Testis (tissue), 2 donors: Measurements from ENCODE around the gene CD27.

Experiments used
- POLR2A ChIP-seq: fragments of 450-650 bp; IDR thresholded peaks from one replicate; pipeline ENCODE4 v1.6.1; 2017; ENCODE audit warnings: antibody characterized with exemption, mild to moderate bottlenecking, moderate library complexity
- TF ChIP-seq, protein P1 (sequence below), 3 experiments: fragments of 450-650 bp in 2 of 3; fragments of 200-600 bp in 1 of 3; sonication (generic) in 1 of 3; IDR thresholded peaks; one replicate each; pipeline ENCODE4 v1.5.1; 2016 to 2019; ENCODE audit warnings: antibody characterized with exemption in 3 of 3, mild to moderate bottlenecking in 2 of 3, moderate library complexity in 1 of 3

DNA sequence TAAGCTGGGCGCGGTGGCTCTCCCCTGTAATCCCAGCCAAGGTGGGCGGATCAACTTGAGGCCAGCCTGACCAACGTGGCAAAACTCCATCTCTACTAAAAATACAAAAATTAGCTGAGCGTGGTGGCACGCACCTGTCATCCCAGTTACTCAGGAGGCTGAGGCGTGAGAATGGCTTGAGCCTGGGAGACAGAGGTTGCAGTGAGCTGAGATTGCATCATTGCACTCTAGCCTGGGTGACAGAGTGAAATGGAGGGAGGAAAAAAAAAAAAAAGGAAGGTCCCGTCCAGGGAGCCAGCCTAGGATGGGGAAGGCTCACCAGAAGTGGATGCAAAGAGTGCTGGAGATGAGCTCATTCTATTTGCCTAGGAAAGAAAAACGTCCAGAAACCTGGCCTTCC is 1.9 kb upstream of the CD27 start:
- TF ChIP-seq, protein P1, sequence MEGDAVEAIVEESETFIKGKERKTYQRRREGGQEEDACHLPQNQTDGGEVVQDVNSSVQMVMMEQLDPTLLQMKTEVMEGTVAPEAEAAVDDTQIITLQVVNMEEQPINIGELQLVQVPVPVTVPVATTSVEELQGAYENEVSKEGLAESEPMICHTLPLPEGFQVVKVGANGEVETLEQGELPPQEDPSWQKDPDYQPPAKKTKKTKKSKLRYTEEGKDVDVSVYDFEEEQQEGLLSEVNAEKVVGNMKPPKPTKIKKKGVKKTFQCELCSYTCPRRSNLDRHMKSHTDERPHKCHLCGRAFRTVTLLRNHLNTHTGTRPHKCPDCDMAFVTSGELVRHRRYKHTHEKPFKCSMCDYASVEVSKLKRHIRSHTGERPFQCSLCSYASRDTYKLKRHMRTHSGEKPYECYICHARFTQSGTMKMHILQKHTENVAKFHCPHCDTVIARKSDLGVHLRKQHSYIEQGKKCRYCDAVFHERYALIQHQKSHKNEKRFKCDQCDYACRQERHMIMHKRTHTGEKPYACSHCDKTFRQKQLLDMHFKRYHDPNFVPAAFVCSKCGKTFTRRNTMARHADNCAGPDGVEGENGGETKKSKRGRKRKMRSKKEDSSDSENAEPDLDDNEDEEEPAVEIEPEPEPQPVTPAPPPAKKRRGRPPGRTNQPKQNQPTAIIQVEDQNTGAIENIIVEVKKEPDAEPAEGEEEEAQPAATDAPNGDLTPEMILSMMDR (IDR thresholded peaks at IDR 0.05), result no peak
- no peak for TF ChIP-seq POLR2A
